Testis (tissue), 3 donors: ENCODE results near the gene L3HYPDH. TPM values are rescaled to one million over a fixed set of nuclear protein-coding genes. Genes with fewer than 3 reads are reported as not detected.
A peak's percentile ranks its signal among the peaks of the same experiment; 100 is the strongest.

Experiments
- DNase-seq: peaks from one replicate; pipeline ENCODE4 v3.0.0-alpha.2; 2019
- H3K27ac ChIP-seq, 2 donors: fragments of 200-600 bp; sonication (generic); one replicate each; pipeline ENCODE4 v1.5.1; 2019
- H3K27me3 ChIP-seq: fragments of 200-600 bp; sonication (generic); one replicate; pipeline ENCODE4 v1.5.1; 2019
- H3K36me3 ChIP-seq: fragments of 200-600 bp; sonication (generic); one replicate; pipeline ENCODE4 v1.5.1; 2017; ENCODE audit warnings: low read depth; ENCODE audit errors: missing control alignments
- H3K4me1 ChIP-seq: fragments of 200-600 bp; sonication (generic); one replicate; pipeline ENCODE4 v1.5.1; 2019
- H3K4me3 ChIP-seq, 2 donors: fragments of 200-600 bp; sonication (generic); one replicate each; pipeline ENCODE4 v1.5.1; 2017 to 2019
- H3K9me3 ChIP-seq: fragments of 200-600 bp; sonication (generic); one replicate; pipeline ENCODE4 v1.5.1; 2017
- POLR2A ChIP-seq: fragments of 450-650 bp; IDR thresholded peaks from one replicate; pipeline ENCODE4 v1.6.1; 2017; ENCODE audit warnings: antibody characterized with exemption, mild to moderate bottlenecking, moderate library complexity
- WGBS, 2 donors: methylation state at CpG; one replicate each; pipeline ENCODE4 v1.1.5; 2018; 5-methylcytosine and 5-hydroxymethylcytosine counted together
- intact Hi-C: fragments of 100-400 bp; cut with DNase I; formaldehyde crosslinking; loops from one replicate; pipeline ENCODE4 v1.15.1; 2023; ENCODE audit warnings: low total_unique reads
- polyA plus RNA-seq: library from polyadenylated mRNA; stranded (reverse); fragments of 350-450 nt; fragmentation: Illumina TruSeq; extraction: RNeasy Lipid Tissue Mini Kit (QIAGEN cat#74804); gene quantifications from one replicate; pipeline ENCODE4 v1.2.3, GENCODE V29; 2014; ENCODE audit warnings: low read depth, low replicate concordance; ENCODE audit not compliant: insufficient read depth
- total RNA-seq, 2 donors: library from RNA; depleted of rRNA; stranded (reverse); fragments of >200 nt; gene quantifications; one replicate each; pipeline ENCODE4 v1.2.3, GENCODE V29; 2016
- TF ChIP-seq, protein P1 (sequence below), 3 experiments: fragments of 450-650 bp in 2 of 3; fragments of 200-600 bp in 1 of 3; sonication (generic) in 1 of 3; IDR thresholded peaks; one replicate each; pipeline ENCODE4 v1.5.1; 2016 to 2019; ENCODE audit warnings: antibody characterized with exemption in 3 of 3, mild to moderate bottlenecking in 2 of 3, moderate library complexity in 1 of 3

The L3HYPDH gene
- total and polyA plus RNA-seq, 3 donors from 2014 or later: 48.2 to 74.3 (median 63.2) TPM

- H3K27ac ChIP-seq: no peak overlapping the region
- TF ChIP-seq POLR2A: no peak
- TF ChIP-seq, protein P1, sequence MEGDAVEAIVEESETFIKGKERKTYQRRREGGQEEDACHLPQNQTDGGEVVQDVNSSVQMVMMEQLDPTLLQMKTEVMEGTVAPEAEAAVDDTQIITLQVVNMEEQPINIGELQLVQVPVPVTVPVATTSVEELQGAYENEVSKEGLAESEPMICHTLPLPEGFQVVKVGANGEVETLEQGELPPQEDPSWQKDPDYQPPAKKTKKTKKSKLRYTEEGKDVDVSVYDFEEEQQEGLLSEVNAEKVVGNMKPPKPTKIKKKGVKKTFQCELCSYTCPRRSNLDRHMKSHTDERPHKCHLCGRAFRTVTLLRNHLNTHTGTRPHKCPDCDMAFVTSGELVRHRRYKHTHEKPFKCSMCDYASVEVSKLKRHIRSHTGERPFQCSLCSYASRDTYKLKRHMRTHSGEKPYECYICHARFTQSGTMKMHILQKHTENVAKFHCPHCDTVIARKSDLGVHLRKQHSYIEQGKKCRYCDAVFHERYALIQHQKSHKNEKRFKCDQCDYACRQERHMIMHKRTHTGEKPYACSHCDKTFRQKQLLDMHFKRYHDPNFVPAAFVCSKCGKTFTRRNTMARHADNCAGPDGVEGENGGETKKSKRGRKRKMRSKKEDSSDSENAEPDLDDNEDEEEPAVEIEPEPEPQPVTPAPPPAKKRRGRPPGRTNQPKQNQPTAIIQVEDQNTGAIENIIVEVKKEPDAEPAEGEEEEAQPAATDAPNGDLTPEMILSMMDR (IDR thresholded peaks at IDR 0.05): no peak
- intact Hi-C loops: no loop called here
- H3K4me1 ChIP-seq: peaks cover 4% of the 10 kb centered on the region
- H3K36me3 ChIP-seq: no peaks in the 10 kb centered on the region
- H3K27me3 ChIP-seq: no peaks in the 10 kb centered on the region
- 91 to 94% methylated on average over 3 of the region's 3 CpGs for WGBS, 2 donors
- H3K4me3 ChIP-seq: no peak overlapping the region
- H3K9me3 ChIP-seq: no peaks in the 10 kb centered on the region
- DNase-seq: no peak
Observed at GRCh38 chr14:59490756-59491155, 6.5 kb upstream of the L3HYPDH start.

DNA sequence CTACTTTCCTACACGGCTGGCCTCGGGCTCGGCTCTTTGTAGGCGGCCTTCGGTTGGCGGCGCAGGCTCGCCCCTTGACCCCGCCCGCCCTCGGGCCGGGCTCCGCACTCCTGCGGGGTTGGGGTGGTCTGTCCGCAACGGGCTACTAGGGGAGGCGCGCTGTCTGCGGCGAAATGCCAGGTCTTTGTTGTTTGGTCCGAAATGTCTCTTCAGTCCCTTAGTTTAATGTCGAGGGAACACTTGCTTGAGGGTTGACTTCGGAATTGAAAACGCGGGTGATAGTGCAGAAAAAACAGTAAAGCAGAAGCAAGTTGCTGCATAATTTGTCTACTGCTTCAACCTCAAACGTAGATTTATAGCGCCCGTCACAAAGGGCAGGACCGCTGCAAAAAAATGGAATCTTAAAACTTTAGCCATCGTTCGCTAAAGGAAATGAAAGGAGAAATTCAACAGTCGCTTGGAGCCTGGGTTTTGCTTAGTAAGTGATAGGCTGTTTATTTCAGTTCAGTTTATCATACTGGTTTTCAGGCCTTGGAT is 499 bp upstream of the L3HYPDH start:
- H3K4me1 ChIP-seq: peaks cover 33% of the 10 kb centered on the region
- H3K4me3 ChIP-seq: peak overlapping the region; percentile 85 to 91
- no peaks in the 10 kb centered on the region for H3K9me3 ChIP-seq
- 0% methylated on average over 14 to 31 of the region's 32 CpGs for WGBS, 2 donors
- peak overlapping the region; percentile 97 for H3K27ac ChIP-seq
- DNase-seq: no peak
- H3K27me3 ChIP-seq: no peaks in the 10 kb centered on the region
- no peaks in the 10 kb centered on the region for H3K36me3 ChIP-seq
- TF ChIP-seq POLR2A: no peak
- TF ChIP-seq, protein P1 (IDR thresholded peaks at IDR 0.05): no peak
- intact Hi-C loops: no loop called here

- TF ChIP-seq POLR2A: no peak
- TF ChIP-seq, protein P1 (IDR thresholded peaks at IDR 0.05): no peak
- peak overlapping the region; percentile 97 for H3K27ac ChIP-seq
- H3K4me3 ChIP-seq: peak overlapping the region; percentile 85 to 91
- WGBS, 2 donors: 1 to 2% methylated on average over 7 to 16 of the region's 16 CpGs
- no peaks in the 10 kb centered on the region for H3K9me3 ChIP-seq
- H3K36me3 ChIP-seq: no peaks in the 10 kb centered on the region
- DNase-seq: no peak
- no peaks in the 10 kb centered on the region for H3K27me3 ChIP-seq
- peaks cover 33% of the 10 kb centered on the region for H3K4me1 ChIP-seq
- intact Hi-C loops: no loop called here
Observed at GRCh38 chr14:59483363-59483762, 845 bp downstream of the L3HYPDH start.

- intact Hi-C loops: no loop called here
- Histone ChIP-seq H3K9me3 (no peaks in the 10 kb centered on the region), H3K27ac (peak overlapping the region; percentile 97), H3K4me3 (peak overlapping the region; percentile 85 to 91), H3K36me3 (no peaks in the 10 kb centered on the region), H3K27me3 (no peaks in the 10 kb centered on the region), H3K4me1 (peaks cover 33% of the 10 kb centered on the region)
- no peak for TF ChIP-seq POLR2A
- 24 to 27% methylated on average over 6 of the region's 6 CpGs for whole genome bisulfite sequencing, 2 donors
- DNase-seq: peak; percentile 38
Observed at GRCh38 chr14:59482541-59483331, 1.5 kb downstream of the L3HYPDH start.

- Histone ChIP-seq H3K27me3 (no peaks in the 10 kb centered on the region), H3K4me1 (peaks cover 33% of the 10 kb centered on the region), H3K36me3 (no peaks in the 10 kb centered on the region), H3K27ac (peak overlapping the region in 1 of 2 donors; percentile 97), H3K4me3 (no peak overlapping the region), H3K9me3 (no peaks in the 10 kb centered on the region)
- 49 to 52% methylated on average over 2 of the region's 2 CpGs for WGBS, 2 donors
- no peak for TF ChIP-seq POLR2A
- TF ChIP-seq, protein P1 (IDR thresholded peaks at IDR 0.05): no peak
- no peak for DNase-seq
- intact Hi-C loops: no loop called here
Observed at GRCh38 chr14:59481871-59482540, 2.2 kb downstream of the L3HYPDH start.
